ENCODE data around the gene IRX4. TPM values are rescaled to one million over a fixed set of nuclear protein-coding genes. Genes with fewer than 3 reads are reported as not detected.

IRX4 gene
- total RNA-seq, result not detected in 2 replicates

GRCh38 chr5:1882337-1883119 is at the start of gene IRX4:
Gene IRX4, minus strand, starts transcription at chr5:1882925. Its CDS starts 278 bp downstream, at chr5:1882647.

Other genes with a start within 250 kb of the IRX4 start
- gene MRPL36, start 83.1 kb downstream of the IRX4 start, total RNA-seq, result 44.0 and 44.2 TPM in 2 replicates
- 25.7 and 37.3 TPM in 2 replicates for gene NDUFS6, start 81.5 kb downstream of the IRX4 start, total RNA-seq